PC-9 (cell line): Measurements from ENCODE around the gene ERAP2.

Experiments used
- CTCF ChIP-seq: fragments of 200-600 bp; sonication (generic); conservative IDR thresholded peaks from 2 replicates; pipeline ENCODE4 v1.6.1; 2017; ENCODE audit warnings: mixed run types, antibody characterized with exemption, mild to moderate bottlenecking, moderate library complexity
- EZH2 ChIP-seq: fragments of 200-600 bp; sonication (generic); IDR thresholded peaks from 2 replicates; pipeline ENCODE4 v1.8.0; 2017; ENCODE audit warnings: antibody characterized with exemption, low read depth

- TF ChIP-seq EZH2 (no peak), CTCF (no peak)
These were observed 76.9 kb downstream of the ERAP2 start for GRCh38 chr5:96952974-96953730.
